ENCODE results near the gene RIOX2.
A peak's percentile ranks its signal among the peaks of the same experiment; 100 is the strongest.
"Not testable (repeated sequence)": the region's sequence is repeated elsewhere in the genome, so short reads cannot be mapped to it uniquely, and the experiment has no call there.

The RIOX2 gene

DNA sequence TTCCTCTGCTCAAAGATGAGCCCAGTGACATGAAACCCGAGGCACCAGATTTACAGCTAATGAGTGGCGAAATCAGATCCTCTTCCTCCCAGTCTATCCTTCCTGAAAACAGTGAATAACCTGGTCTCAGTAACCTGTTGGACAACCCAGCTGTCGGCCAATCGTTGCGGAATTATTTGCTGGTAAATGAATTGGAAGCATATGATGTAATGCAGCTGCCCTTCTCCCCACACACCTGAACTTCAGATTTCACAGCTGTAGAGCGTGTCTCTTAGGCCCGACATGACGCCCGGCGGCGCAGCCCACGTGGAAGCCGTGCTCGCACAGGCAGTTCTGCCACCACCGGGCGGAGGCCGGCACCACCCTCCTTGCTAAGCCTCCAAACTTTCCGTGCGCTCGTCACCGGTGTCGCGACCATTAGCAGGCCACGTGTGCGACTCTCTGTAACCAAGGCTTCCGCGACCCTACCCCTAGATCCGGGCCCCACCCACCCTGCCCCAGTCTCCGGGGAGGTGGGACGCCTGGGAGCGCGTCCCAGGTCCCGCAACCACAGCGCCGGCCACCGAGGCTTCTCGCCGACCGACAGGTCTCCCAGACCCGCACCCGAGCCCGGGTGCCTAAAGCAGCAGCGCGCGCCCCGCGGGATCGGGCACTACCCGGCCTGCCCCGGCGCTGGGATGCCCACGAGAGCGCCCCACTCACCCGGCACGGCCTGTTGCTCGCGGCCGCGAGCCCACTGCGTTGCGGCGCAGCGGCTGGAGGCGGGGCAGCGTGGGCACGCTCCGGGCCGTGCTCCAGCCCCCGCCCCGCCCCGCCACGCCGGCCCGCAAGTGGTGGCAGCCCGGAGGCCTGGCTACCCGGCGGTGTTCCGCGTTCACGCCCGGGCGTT, at the start of gene RIOX2:
RIOX2 (minus strand) TSS at position 753 of the 889 bp plus-strand sequence. CDS start 4,838 bp downstream, outside the sequence.
- peak; percentile 58 for DNase-seq

DNA sequence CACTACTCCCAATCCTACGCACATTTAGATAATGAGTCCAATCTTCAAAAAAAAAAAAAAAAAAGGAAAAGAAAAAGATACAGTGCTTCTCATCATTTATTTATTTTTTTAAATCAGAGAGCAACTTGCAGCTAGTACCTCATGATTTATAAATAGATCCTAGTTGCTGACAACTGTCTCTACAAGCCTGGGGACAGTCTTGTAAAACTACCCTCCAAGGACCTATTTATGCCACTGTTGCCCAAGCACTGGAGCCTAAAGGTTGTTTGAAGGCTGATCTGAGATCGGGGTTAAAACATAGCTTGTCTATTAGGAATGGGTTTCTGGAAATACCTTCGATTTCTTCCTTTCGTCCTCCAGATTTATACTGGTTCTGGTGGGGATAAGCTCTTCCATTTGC, 48.2 kb upstream of the RIOX2 start:
- no peak for DNase-seq

DNA sequence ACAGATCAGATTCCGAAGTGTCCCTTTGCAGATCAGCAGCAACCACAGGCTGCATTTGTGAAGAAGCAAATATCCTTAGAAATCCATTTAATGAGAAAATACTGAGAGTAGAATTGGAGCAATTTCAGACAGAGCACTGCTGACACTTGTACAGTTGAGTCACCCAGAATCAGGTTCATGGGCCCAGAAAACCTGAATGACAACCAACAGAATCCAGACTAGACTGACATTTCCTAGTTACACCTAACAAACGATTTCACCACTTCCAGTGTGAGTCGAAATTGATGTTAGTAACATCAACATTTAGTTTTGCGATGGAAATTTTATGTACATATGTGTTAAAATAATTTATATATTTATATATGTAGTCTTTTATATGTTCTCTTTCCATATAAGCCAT, 46.1 kb upstream of the RIOX2 start:
- no peak for DNase-seq

DNA sequence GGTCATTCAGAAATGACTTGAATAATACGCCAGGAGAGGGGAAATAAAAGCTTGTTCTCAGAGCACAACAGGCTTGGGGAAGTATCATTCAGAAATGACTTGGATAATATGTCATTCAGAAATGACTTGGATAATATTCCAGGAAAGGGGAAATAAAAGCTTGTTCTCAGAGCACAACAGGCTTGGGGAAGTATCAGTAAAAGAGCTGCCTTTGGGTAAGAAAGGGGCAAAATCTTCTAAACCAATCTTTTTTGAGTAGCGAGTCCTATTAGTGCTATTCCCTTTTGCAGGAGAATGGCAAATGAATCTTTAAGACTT, 42.0 kb upstream of the RIOX2 start:
- no peak for DNase-seq

DNA sequence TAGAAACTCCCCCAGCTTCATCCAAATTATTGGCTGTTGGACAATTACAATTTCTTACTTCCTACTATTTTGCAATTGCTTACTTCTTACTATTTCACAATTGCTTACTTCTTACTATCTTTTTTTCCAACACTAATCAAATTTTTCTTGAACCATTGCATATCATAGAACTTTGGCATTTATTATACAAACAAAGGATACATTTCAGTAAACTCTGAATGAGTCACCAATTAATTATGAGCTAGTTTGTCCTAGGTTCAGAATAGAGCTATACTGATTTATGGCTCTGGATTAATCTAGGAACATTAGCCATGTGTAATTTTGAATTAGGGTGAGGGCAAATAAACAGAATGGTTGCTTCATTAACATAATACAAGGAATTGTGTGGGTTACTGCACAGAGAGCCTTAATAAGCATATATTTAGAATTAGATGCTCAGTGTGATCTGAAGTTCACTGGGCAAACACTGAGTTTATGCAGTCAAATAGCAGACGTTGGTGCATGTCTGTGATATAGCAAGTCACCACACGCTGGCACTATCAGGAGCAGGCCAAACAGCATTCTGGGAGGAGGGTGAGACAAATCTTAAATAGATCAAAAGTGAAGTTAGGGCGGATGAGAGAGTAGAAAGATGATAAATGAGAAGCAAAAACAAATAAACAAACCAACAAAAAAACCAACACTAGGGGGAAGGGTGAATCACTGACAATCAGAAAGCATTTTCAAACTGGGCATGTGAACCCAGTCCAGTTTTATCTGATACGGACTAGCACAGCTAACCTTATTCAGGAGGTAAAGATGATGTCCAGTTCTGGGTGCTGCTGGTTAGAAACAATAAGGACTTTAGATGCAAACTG, 41.4 kb upstream of the RIOX2 start:
- no peak for DNase-seq

DNA sequence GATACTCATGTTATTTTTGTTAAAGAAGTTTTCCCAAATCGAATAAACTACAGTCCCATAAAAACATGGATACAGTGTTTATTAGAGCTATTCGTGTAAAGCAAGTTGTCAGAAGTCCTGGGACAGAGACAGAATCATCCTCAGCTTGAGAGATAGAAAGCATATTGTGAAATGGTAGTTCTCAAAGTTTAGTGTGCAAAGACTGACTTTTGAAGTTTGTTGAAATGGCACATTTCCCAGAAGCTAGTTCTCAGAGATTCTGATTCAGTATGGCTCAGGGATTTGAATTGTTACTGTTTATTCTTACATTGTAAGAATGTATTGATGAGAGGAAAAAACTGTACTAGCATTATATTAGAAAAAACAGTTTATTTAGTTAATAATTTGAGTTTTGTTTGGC, 40.7 kb upstream of the RIOX2 start:
- DNase-seq, result no peak

DNA sequence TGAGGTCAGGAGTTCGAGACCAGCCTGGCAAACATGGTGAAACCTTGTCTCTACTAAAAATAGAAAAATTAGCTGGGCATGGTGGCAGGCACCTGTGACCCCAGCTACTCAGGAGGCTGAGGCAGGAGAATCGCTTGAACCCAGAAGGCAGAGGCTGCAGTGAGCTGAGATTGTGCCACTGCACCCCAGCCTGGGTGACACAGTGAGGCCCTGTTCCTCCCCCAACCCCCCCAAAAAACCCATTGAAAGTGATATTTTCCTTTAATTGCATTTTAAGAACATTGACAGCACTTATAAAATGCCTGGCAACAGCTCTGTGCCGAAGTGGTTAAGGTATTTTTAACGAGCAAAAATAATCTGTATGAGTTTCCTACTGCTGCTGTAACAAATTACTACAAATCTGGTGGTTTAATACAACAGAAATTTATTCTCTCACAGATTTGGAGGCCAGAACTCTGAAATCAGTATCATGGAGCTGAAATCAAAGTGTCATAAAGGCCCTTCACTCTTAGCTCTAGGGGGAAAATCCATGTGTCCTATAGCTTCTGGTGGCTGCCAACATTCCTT, 38.7 kb upstream of the RIOX2 start:
- DNase-seq, result not testable (repeated sequence)

DNA sequence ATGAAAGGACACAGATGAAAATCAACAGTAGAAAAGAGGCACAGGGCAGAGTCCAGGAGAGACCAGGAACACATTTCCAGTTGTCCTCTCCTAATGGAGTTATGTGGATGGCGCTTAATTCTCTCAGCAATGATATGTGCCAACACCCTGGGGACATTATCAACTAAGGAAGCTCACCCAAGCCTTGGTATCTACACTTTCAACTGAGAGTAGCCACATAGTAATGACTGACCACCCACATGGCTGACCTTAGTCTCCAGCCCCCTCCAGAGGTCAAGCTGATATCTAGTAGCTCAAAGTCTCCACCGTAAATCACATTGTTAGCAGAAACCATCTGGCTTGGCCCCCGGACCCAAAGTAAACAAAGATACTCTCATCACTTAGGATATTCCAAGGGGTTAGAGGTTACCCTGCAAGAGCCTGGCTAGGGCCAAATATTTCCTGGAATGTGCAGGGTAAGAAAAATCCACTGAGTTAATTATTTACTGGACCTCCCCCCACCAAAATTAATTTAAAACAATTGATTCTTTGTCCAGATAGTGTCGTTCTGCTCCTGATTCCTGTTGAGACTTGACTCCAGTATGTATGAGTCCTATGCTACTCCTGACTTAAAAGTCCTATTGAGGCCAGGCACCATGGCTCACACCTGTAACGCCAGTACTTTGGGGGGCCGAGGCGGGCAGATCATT, 38.1 kb upstream of the RIOX2 start:
- DNase-seq, result no peak

DNA sequence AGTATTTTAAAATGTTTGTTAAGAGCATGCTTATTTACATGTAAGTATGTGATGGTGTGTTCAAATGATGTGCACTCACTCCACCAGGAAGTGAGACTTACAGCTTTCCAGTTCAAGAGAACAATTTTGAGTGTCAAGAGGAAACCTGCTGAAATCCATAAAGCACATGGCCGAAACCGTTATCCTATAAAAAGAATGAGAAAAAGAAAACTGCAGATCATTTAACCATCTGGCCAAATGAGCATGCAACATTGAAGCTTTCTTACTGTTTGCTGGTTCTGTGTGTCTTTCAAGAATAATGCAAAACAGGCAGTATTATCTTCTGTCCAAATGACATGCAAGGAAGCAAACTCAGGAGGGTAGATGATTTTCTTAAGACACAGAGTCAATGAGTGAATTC, 36.6 kb upstream of the RIOX2 start:
- no peak for DNase-seq

DNA sequence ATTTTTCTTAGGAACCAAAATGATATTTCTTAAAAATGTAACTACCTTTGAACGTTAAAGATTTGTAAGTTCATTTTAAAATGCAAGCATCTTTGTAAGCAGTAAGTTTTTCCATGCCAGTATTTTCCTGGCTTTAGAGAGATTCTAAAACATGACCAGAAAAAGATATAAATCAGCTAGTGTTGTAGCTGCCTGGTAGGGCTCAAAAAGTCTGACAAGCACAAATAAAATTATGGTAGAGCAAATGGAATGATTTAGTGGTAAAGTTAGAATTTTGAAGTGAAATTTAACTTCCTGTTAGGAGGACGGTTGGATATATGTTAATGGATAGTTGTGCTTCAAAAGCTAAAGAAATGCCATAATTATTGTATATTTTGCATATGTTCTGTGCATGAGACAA, 33.2 kb upstream of the RIOX2 start:
- no peak for DNase-seq

DNA sequence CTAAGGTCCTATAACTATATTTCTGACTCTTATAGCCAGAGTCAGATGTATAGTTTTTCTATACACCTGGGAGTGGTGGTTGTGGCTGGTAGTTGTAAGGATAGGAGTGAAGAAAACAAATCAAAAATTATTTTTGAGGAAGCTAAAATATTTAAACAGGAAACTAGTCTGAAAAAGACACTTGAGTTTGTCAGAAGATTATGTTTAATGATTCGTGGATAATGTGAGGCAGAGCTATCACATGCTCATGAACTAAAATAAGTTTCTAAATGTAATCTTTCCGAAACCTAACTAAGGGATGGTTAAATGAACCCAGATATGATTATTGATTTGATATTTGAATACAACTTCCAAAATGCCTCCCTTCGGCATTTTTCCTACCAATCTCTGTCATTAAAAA, 32.5 kb upstream of the RIOX2 start:
- no peak for DNase-seq

DNA sequence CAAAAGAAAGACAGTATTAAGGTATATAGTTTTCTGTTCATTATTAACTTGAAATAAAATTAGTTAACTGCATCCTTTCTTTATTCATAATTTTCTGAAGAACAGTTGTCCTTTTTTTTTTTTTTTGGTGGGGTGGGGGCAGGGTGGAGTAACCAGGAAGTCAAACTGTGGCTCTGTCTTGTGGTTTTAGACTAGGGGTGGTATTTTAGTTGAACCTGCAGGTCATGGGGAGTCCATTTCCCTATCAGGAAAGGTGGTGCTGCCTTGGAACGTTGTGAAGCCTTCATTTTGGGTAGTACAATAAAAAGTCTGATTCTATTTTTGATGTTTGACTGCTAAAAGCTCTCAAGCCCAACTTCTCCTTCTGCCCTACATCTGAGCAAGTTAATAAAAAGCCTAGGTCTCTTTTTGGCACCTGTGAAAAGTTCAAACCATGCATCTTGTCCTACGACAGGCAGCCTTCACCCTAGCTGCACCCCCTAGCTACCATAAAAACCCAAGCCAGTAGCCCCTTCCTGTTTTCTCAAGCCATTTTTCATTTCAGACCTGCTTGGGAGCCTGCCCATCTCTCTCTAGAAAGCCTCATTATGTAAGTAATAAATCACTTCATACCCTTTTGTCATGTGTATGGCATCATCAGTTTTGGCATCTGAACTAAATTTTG, 31.2 kb upstream of the RIOX2 start:
- DNase-seq, result no peak

DNA sequence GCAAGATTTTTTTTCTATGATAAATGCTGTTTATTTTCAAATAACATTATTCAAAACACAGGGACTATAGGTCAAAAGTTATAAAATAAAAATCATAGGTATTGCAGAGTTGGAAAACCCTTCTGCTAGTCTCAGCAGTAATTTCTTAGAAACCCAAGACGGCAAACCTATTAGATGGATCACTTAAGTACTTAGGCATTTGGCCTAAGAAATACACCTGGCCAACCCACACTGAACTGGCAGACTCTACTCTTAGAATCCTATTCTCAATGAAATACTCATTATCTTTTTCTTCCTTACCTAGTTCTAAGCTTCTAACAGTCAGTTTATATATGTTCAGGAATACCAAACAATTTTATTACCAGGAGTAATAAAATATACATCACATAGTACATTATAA, 30.5 kb upstream of the RIOX2 start:
- no peak for DNase-seq

DNA sequence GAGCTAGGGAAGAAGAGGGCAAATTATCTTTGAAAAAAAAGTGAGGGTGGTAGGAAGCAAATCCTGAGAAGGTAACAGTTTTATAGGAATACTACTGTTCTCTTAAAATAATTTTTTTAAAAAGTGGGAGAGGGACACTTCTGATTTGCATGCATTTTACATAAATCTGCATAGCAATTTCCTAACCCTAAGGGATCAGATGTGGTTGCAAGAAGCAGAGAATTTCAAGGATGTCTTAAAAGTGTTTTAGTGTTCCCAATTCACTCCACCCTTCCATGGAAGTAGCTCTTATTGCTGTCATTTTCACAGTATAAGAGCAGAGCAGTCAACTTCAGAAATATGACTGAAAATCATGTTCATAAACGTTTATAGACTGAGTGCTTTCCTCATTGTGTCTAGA, 27.8 kb upstream of the RIOX2 start:
- DNase-seq, result no peak

DNA sequence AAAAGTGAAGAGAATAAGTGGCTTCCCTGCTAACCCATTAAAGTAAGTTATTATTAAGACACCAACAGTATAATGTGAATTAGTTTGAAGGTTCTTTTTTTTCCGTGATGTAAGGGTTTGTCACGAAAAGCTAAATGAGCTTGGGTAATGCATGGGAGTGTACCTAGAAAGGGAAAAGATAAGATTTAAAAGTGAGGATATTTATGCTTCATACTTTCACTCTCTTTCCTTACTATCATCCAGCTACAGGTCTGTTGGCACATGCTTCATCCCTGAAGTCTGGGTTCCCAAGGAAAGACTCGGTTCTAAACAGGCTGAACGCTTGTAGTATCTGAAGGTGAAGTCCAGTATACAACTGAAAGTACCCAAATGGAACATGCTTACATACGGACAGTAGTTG, 26.9 kb upstream of the RIOX2 start:
- DNase-seq, result no peak

DNA sequence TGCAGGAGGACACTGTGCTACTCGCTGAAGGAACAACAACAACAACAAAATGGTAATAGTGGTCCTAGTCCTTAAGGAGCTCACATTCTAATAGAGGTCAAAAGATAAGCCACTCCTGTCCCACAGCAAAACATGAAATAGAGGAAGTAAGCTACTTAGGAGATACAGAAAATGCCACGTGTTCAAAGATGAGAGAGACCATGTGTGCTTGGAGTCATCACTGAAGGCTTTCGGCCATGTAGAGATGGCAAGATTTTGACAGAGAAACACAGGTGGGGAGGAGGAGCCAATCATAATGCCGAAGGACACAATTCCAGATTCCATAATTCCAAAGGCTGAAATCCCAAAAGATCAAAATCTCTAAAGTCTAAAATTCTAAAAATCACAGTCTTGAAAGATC, 24.8 kb upstream of the RIOX2 start:
- DNase-seq, result no peak

DNA sequence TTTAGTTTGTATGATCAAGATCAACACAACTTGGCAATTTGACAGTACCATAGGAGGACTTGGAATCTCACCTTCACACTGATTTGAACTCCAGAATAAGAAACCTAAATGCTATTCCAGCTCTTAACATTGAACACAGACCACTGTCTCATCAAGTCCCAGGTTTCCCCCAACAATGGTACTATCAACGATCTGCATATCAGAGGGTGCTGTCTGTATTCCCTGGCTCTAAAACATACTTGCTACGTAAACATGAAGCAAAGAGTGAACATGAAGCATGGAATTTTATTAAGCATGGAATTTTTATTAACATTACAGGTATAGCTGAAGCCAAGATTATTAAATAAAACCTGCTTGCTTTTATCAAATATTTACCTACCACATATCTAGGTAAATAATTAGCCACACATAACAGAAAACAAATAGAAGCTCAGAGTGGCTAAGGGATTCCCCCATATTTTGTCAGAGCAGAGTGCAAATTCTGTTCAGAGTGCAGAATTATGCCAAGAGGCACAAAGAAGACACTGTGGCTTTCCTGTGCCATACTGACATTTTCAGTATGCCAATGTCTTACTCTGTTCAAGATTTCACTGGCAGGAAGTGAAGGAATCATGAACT, 22.2 kb upstream of the RIOX2 start:
- DNase-seq, result no peak

DNA sequence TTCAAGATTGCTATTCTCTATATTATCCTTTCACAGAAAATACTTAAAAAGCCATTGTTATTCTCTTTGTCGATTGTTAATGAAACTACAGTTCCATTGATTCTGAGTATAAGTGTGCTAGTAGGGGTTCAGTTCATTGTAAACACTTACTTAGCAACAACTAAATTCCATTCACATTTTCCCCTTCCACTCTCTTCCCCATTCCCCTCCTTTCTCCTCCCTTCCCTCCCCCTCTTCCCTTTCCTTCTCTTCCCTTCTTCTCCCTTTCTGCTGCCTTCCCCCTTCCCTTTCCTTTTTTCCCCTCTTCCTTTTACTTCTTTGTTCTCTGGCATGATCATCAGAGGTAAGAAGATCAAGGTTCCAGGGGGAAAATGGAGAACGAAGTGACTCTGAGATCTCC, 21.3 kb upstream of the RIOX2 start:
- DNase-seq, result no peak

DNA sequence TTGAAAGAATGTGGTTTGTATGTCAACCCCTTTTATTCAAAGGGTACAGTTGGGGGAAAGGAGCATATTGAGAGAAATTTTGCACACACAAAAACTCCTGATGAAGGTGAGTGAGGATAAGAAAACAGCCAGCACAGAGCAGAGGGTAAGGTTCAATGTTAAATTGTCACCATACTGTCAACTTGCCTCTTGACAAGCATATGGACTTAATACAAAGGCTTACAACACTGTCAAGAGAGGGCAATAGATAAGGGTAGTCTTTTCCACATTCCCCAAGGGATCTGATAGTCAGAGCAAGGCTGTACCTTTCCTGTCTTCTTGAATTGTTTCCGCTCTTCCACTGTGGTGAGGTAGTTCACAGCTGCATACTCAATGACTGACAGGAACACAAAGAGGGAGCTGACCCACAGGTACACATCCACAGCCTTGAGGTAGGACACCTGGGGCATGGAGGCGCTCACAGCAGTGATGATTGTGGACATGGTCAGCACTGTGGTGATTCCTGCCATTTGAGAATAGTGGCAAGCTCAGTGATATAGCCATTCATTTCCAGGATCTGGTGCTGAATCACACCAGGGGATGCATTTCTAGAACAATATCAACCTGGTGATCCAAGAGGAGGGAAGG, 20.4 kb upstream of the RIOX2 start:
- no peak for DNase-seq

DNA sequence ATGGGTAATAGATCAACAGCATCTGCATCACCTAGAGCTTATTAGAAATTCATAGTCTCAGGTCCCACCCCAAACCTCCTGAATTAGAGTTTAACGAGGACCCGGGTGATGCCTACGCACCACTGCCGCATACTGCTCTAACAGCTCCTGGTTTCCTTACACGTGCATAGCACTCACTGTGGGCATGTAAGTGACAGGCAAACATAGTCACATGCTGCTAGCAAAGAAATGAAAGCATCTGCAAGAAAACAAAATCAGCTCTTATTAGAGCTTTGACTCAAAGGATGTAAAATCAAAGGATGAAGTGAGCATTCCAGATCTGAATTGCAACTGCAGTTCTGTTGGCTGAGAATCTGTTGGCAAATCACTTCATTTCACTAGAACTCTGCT, 19.1 kb upstream of the RIOX2 start:
- no peak for DNase-seq

DNA sequence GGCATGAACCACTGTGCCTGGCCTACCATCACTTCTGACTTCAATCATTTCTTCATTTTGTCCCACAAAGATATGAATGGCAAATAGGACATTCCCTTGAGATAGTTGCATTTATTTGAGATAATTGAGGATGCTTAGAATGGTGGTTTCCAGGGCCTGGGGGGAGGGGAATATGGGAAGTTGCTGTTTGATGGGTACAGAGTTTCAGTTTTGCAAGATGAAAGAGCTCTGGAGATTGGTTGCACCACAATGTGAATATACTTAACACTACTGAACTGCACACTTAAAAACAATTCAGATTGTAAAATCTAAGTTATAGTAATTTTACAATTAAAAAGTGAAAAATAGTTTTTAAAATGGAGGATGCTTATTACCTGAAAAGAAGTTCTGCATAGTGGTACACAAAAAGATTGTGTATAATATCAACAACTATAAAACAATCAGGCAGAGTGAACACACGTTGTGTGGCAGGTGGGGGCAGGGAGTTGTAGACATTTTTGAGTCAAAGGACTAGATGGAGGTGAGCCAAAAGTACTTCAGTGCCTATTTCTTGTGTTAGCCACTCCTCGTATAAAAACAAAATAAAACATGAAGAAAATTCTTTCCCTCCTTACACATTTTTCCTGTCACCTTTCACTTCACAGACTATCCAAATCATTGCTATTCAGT, 18.5 kb upstream of the RIOX2 start:
- DNase-seq, result no peak

All from NCI-H345 (cell line).